Measurements from ENCODE around the gene PRIM2. TPM values are rescaled to one million over a fixed set of nuclear protein-coding genes. Genes with fewer than 3 reads are reported as not detected.
"Not testable (repeated sequence)": the region's sequence is repeated elsewhere in the genome, so short reads cannot be mapped to it uniquely, and the experiment has no call there.

The PRIM2 gene
- total RNA-seq, 1 donor from 2014 or later = 38.5 TPM

DNA sequence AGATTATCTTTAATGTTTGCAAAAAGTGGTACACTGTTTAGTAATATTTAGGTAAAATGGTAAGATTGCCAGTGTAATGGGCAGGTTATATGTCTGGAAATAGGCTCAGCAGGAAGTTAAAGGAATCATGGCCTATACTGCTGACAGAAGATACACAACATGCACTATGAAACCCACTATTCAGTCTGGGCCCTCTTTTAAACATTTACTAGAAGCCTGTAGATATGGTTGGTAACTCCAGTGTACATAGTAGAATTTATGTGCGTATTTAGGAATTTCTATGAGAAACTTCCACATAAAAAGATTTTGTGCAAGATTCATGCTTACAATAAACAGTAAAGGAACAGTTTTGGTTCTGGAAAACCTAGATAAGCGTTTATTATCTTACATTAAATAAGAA lies 178.8 kb downstream of the PRIM2 start:
- intact Hi-C loops (cut with micrococcal nuclease) = not testable (repeated sequence)

DNA sequence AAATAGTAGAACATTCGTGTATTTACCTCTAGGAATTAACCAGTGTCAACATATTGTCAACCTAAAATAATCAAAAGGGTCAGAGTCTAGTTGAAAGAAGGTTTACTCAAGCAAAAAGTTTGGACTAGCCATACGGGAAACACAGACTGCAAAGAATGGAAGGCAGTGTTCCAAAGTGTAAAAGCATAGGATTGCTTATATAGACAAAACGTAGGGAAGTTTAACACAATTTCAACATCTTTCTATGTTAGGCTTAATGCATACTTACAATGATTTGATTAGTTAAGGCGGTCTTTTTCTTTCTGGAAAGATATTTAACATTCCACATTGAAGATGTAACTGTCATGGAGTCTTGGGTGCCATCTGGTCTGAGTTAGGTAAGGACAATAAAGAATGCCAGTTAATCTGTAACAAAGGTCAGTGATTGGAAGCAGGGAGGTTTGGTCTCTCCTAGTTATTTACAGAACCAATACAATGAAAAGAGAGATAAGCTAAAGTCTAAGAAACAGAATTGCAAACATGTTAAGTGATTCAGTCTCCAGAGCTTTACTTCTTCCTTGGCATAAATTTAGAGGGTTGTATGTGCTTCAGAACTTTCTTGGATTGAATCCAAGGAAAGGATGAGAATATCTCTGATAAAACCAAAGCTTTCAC lies 183.1 kb downstream of the PRIM2 start:
- intact Hi-C loops (cut with micrococcal nuclease) = not testable (repeated sequence)

DNA sequence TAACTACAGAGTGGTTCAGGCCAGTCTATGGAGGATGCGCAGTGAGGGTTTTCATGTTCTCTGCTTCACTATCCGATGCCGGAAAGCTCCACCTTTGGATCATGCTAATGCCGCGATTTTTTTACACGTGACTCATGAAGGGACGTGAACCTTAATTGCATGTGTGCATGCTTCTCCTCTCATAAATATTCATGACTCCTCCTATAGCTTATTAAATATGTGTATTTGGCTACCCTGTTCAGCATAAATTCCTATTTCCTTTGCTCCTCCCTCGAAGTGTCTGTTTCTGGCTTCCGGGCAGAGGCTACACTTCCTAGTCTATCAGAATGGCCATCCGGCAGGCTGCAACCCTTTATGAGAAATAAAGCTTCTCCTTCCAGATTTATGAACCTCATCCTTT lies 185.0 kb downstream of the PRIM2 start:
- intact Hi-C loops (cut with micrococcal nuclease) = not testable (repeated sequence)

DNA sequence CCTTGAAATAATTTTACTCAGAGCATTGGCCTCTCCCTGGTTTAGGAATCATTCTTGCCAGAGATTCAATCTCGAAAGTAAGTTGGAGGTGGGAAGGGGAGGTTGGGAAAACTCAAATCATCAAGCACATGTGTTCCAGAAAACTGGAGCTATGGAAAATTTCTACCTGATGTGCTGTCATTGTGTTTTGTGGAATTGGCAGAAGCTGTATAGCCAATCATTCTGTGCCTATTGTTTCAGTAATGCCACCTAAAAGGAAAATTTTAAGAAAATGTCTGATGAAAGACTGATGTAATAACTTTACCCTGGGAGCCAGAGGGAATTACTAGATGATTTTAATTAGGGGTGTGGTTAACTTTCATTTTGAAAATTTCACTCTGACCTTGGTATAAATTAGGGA lies 187.8 kb downstream of the PRIM2 start:
- intact Hi-C loops (cut with micrococcal nuclease) = not testable (repeated sequence)

DNA sequence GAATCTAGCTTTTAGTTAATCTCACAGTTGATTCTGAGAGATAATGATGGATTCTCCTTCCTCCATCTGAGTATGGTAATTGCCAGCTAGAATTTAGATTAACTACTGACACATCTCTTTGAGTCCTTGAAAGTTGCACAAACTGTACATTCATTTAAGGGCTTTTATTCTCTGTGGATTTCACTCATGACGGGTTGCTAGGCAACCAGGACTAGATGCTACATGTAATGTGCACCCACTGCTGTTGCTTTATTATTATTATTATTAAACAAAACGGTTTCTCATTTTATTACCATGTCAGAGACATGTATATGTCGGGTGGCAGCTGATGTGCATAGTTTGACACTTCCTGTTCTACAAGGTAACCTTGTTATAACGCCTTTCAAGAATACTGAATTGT lies 193.0 kb downstream of the PRIM2 start:
- intact Hi-C loops (cut with micrococcal nuclease) = not testable (repeated sequence)

DNA sequence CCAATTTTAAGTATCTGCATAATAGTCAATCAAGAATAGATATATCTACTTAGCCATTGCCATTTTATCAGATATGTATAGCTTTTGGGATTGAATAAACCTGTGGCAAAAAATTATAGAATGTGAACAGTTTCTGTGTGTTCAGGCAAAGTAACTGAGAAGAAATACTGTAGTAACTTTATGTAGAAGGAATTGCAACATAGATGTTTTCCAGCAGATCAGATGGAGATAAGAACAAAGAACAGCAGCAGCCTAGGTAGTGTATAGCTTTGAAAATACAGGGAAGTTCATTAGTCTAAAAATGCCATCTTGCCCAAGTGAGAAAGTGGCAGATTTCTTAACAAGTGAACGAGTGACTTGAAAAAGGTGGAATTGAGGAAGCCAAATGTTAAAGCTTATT lies 197.7 kb downstream of the PRIM2 start:
- intact Hi-C loops (cut with micrococcal nuclease) = not testable (repeated sequence)

DNA sequence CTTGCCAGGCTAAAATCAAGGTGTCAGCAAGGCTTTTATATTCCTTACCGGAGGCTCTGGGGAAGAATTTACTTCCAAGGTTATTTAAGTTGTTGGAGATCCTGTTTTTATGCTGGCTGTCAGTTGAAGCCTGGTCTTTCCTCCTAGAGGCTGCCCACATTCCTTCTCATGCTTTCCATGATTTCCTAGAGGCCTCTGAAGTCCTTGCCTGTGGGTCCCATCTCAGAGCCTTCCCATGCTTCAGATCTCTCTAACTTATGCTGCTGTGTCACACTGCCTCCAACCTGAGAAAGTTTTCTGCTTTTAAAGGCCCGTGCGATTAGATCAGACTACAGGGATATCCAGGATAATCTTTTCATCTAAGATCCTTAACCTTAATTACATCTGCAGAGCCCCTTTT lies 198.4 kb downstream of the PRIM2 start:
- intact Hi-C loops (cut with micrococcal nuclease) = not testable (repeated sequence)

DNA sequence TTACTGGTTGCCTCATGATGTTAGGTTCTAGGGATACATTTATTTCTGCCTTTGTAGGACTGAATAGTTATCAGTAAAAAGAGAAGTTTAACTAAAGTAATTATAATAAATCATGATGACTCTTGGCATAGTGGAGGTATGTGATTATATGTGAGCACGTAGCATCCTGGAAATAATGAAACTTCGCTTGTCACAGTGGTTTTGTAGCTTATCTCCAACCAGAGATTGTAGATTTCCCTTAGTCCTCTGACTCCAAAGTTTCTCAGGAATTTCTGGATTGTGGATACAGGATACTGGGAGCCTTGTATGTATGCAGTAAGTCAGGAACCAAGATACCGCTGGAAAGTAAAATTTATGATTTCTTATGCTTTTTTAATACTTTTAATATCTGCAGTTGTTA lies 199.3 kb downstream of the PRIM2 start:
- intact Hi-C loops (cut with micrococcal nuclease) = not testable (repeated sequence)

DNA sequence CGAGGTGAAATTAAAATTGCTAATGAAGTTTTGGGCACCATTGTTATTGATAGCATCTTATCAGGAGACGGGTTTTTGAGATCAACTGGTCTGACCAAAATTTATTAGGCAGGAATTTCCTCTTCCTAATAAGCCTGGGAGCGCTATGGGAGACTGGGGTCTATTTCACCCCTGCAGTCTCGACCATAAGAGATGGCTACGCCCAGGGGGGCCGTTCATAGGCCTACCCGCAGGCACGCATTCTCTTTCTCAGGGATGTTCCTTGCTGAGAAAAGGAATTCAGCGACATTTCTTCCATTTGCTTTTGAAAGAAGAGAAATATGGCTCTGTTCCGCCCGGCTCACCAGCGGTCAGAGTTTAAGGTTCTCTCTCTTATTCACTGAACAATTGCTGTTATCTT lies 201.8 kb downstream of the PRIM2 start:
- intact Hi-C loops (cut with micrococcal nuclease) = not testable (repeated sequence)

DNA sequence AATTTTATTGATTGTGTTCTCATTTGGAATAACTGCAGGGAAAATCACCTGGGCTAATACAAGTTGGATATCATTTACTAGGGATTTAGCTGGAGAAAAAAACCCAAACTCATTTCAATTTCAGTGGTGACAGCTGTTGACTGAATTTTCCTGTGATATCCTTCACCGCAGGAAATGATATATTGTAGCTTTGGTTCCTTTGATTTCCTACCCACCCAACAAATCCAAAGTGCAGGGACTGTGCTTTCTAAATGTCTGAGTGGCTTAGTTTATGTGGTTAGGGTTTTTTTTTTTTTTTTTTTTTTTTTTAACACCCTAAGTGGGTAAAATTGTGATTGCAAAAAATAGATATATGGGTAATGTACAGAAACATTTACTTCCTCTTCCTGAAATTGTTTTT lies 203.7 kb downstream of the PRIM2 start:
- intact Hi-C loops (cut with micrococcal nuclease) = not testable (repeated sequence)

DNA sequence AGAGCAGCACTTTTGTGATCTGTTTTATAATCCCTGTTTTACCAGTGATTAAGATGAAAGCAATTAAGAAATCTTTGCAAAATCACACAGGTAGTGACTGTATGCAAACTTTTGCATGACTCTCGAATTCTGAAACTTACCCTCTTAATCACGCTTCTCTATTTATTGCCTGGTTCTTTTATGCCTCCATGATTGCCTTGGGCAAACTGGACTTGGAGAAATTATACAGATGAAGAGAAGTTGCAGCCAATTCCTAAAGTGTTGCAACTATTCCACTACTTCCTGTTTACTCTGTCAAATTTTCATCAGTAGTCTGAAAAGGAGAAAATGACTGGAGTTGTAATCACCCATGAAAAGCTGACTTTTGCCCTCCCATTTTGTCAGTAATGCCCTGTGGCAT lies 205.8 kb downstream of the PRIM2 start:
- intact Hi-C loops (cut with micrococcal nuclease) = not testable (repeated sequence)

DNA sequence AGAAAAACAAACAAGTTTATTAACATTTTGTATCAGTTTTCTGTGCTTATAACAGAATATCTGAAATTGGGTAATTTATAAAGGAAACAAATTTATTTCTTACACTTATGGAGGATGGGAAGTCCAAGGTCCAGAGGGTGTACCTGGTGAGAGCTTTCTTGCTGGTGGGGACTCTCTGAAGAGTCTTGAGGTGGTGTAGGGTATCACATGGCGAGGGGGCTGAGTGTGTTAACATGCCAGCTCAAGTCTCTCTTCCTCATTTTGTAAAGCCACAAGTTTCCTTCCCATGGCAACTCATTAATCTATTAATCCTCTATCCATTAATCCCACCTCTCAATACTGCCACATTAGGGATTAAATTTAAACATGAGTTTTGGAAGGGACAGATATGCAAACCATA lies 212.3 kb downstream of the PRIM2 start:
- intact Hi-C loops (cut with micrococcal nuclease) = not testable (repeated sequence)

DNA sequence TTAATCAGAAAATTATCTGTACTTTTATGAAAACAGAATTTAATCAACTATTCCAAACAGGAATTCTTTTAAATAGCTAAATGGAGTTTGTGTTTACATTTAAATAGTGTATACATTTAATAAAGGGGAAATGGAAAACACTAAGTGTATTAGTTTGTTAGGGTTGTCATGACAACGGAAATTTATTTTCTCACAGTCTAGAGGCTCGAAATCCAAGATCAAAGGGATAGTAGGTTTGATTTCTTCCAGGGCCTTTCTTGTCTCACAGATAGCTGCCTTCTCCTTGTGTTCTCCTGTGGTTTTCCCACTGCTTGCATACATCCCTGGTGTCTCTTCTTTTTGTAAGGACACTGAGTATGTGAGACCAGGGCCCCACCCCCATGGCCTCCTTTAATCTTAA lies 215.2 kb downstream of the PRIM2 start:
- intact Hi-C loops (cut with micrococcal nuclease) = not testable (repeated sequence)

DNA sequence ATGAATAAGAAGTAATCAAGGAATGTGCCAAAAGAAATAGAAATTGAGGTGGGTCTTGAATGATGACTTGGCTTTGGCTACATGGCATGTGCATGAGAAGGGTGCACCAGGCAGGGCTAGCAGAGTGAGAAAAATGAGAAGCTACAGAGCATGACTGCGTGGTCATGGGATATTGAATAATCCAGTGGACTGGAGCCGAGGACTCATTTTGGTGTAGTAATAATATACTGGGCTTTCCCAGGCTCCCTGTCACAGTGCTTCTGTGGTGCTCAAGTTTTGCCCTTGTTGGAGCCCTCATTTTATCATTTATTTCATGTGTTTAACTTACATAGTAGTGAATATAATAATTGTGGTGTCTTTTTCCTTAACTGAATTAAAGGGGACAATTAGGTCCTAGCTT lies 217.7 kb downstream of the PRIM2 start:
- intact Hi-C loops (cut with micrococcal nuclease) = not testable (repeated sequence)

DNA sequence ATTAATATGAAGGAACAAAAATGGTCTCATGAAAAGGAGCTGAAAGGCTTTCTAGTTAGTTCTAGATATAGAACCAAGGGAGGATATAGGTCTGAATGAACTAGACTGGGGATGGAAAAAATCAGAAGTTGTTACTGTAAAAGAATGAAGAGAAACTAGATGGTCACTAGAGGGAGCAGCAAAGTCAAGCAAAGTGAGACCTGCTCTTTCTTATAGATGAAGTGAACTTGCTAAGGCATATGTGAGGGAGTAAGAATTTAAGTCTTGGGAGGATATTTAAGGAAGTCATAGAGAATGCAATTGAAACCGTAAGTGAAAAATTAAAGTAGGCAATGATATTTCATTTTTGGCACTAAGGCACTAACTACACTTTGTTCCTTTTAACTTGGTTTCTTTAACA lies 218.6 kb downstream of the PRIM2 start:
- intact Hi-C loops (cut with micrococcal nuclease) = not testable (repeated sequence)

DNA sequence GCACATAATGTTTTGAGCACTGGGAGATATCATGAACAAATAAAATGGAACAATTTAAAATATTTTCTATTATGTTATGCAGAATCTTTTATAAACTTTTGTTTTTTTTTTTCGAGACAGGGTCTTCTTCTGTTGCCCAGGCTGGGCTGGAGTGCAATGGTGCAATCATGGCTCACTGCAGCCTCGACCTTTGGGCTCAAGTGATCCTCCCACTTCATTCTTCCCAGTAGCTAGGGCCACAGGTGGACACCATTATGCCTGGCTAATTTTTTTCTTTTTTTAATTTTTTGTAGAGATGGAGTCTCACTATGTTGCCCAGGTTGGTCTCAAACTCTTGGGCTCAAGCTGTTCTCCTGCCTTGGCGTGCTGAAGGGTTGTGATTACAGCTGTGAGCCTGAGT lies 220.5 kb downstream of the PRIM2 start:
- intact Hi-C loops (cut with micrococcal nuclease) = not testable (repeated sequence)

DNA sequence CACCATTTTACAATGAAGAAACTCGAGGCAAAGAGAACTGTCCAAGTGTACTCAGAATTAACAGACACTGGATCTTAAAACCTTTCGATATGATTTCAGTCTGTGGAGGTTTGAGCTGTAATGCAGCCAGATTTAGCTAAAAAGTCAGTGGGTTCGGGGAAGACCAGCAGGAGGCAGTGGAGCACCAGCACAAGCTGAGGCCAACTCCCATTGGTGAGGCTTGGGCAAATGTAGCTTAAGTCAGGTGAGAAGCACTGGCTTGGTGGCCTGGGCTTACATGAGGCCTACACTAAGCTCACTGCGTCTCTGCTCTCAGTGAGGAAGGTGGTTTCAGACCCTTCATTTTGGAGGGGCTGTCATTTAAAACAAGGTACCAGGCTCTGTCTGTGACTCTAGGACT lies 234.5 kb downstream of the PRIM2 start:
- intact Hi-C loops (cut with micrococcal nuclease) = not testable (repeated sequence)

DNA sequence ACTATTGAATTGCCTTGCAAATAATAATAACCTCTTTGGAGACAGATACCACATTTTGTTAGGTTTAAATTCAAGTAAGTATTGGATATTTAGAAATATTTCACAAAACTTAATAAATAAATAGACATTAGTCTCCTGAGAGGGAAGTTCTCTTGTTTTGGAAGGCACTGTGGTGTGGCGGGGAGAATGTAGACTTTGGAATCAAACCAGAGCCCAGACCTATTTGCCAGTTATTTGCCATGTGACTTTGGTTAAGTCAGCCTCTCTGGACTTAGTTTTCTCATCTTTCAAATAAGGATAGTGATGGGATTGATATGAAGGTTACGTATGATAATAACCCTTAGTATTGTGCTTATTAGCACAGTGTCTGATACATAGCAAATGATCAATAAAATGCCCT lies 240.4 kb downstream of the PRIM2 start:
- intact Hi-C loops (cut with micrococcal nuclease) = not testable (repeated sequence)

DNA sequence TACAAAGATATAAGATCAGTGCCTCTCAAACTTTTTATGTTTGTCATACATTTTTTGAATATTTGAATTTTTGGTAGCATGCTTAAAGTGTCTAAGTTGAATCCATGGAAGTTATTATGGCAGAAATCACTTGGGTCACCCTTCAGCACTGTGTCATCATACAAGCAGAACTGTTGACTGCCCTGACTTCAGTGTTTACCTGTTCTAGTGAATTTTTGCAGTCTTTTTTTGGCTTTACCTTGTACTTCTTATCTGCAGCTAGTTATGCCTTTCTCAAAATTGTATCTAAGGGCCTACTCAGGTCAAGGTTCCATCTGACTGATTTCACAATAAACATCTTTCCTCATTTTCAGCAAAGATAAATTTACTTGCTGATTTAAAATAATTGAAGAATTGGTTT lies 241.7 kb downstream of the PRIM2 start:
- intact Hi-C loops (cut with micrococcal nuclease) = not testable (repeated sequence)

DNA sequence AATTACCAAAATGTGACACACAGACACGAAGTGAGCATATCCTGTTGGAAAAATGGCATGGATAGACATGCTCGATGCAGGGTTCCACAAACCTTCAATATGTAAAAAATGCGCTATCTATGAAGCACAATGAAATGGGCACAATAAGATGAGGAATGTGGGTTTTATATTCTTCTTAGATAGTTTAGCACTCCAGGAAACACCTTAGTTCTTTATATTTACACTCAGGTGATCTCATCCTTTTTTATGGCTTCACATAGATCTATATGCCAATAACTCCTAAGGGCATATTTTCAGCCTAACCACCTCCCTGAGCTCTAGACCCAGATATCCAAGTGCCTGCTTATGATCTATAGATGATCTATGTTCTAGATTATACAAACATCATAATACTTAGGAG lies 244.8 kb downstream of the PRIM2 start:
- intact Hi-C loops (cut with micrococcal nuclease) = not testable (repeated sequence)

DNA sequence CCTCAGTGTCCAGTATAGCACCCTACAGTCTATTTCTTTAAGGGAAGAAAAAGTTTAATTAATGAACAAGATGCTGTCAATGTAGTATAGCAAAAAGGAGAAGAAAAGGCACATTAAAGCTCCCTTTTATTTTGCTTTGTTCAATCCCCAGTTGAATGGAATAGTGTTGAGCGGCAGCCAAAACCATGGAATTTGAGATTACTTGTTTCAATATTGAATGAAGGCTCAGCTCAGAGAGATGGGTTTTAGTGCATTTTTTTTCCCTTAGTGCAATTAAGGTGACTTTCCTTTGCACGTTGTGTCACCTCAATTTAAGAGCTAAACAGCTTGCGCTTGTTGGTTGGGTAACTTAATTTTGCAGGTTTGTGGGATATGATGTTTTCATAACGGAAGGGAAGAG lies 254.7 kb downstream of the PRIM2 start:
- intact Hi-C loops (cut with micrococcal nuclease) = not testable (repeated sequence)

DNA sequence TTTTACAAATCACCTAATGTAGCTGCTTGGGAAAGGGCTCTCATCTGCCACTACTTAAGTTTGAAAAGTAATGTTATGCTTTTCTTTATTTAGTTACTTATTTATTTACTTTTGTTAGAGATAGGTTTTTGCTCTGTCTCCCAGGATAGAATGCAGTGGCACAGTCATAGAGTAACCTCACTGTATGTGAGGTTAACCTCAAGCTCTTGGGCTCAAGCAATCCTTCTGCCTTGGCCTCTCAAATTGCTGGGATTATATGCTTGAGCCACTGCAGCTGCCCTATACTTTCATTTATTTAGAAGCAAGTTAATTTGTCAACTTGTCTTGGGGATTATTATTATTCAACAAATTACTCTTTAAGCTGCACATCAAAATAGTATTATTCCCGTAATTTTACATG lies 255.4 kb downstream of the PRIM2 start:
- intact Hi-C loops (cut with micrococcal nuclease) = not testable (repeated sequence)

DNA sequence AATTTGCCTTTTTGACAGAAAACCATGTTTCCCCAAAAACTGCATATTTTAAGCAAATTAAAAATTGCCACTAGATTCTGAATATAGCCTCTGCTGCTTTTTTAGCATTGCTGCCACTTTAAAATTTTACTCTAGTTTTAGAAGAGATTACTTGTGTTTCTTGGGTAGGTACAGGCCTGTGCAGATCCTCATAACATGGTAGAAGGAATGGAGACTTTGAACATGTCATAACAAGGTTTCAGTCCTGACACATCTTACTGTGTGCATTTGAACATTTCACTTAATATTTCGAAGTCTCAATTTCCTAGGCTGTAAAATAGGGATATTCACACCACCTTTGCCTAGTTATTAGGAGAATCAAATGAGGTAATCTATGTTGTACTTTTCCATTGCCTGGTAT lies 259.6 kb downstream of the PRIM2 start:
- intact Hi-C loops (cut with micrococcal nuclease) = not testable (repeated sequence)

DNA sequence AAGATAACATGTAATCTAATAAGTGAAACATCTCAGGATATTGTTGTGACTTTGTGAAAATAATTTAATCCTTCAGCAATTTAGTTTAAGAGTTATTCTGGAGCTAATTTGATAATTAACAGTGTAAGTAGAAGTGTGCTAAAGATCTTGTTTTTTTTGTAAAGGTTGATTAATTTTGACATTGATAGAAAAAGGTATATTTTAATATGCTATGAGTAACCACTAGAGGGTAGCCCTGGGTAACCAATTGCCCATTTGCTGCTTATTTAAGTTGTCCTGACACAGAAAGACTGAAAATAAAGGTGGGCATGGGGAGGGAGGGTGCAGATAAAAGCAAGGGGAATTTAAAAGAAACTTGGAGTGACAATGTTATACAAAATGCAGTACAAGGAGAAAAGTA lies 262.1 kb downstream of the PRIM2 start:
- intact Hi-C loops (cut with micrococcal nuclease) = not testable (repeated sequence)

Data from T-helper 2 cell treated with Interferon-gamma antibody and Interleukin-4, amounts not matched to agents 100 ng/mL and 5 ng/mL, for 36 hours (primary cell).